Measurements from ENCODE around the gene STARD13. TPM values are rescaled to one million over a fixed set of nuclear protein-coding genes. Genes with fewer than 3 reads are reported as not detected.
A peak's percentile ranks its signal among the peaks of the same experiment; 100 is the strongest.

STARD13 gene
- 37.2 TPM for total RNA-seq
- polyA plus RNA-seq (ENCODE audit: insufficient read depth, low read depth, low replicate concordance), result 5.1 TPM
- long read RNA-seq, donor 1, full-length matches to known transcripts, result 1 of 1 reads
- long read RNA-seq, donor 1, partial matches to known transcripts, result 0 of 1 reads
- long read RNA-seq, donor 1, other reads (novel, unspliced or antisense), result 0 of 1 reads
- long read RNA-seq, donor 2, result 0 reads
- long read RNA-seq, donor 3, result 0 reads
- long read RNA-seq, donor 4, full-length matches to known transcripts, result 2 of 2 reads
- long read RNA-seq, donor 4, partial matches to known transcripts, result 0 of 2 reads
- long read RNA-seq, donor 4, other reads (novel, unspliced or antisense), result 0 of 2 reads
- long read RNA-seq, donor 5, result 0 reads
- long read RNA-seq, donor 6, full-length matches to known transcripts, result 2 of 2 reads
- long read RNA-seq, donor 6, partial matches to known transcripts, result 0 of 2 reads
- long read RNA-seq, donor 6, other reads (novel, unspliced or antisense), result 0 of 2 reads
- long read RNA-seq, donor 7, full-length matches to known transcripts, result 3 of 13 reads
- long read RNA-seq, donor 7, partial matches to known transcripts, result 6 of 13 reads
- long read RNA-seq, donor 7, other reads (novel, unspliced or antisense), result 4 of 13 reads
- long read RNA-seq, donor 8, result 0 reads
- long read RNA-seq, donor 9, result 0 reads
- long read RNA-seq, donor 10, result 0 reads

- peak; percentile 91 to 98 (median 96) for DNase-seq
- Histone ChIP-seq H3K9ac (ENCODE audit: low read length in 3 of 3) (peak within 1 kb of the TSS; percentile 61 to 99 (median 88)), H3K27ac (ENCODE audit: low read depth in 2 of 2, low read length in 2 of 2) (peak within 1 kb of the TSS; percentile 92 to 94), H3K9me3 (ENCODE audit: control insufficient read depth in 2 of 3, insufficient read depth in 1 of 3, low read length in 3 of 3) (no peaks in the 10 kb centered on the region), H3K4me3 (ENCODE audit: low read length in 3 of 3) (peak within 1 kb of the TSS; percentile 85 to 99 (median 93)), H3K27me3 (ENCODE audit: control insufficient read depth, insufficient read depth, low read length) (no peaks in the 10 kb centered on the region), H3K36me3 (ENCODE audit: control insufficient read depth in 2 of 3, insufficient read depth in 3 of 3, low read length in 3 of 3) (no peaks in the 10 kb centered on the region), H3K4me1 (ENCODE audit: control insufficient read depth in 2 of 3, insufficient read depth in 2 of 3, low read depth in 1 of 3, low read length in 3 of 3) (peaks cover 0 to 24% (median 4%) of the 10 kb centered on the region in 3 donors)
- intact Hi-C loops (cut with DNase I), result no loop called here
- FAIRE-seq, result peak; percentile 76
- TF ChIP-seq CTCF (IDR thresholded peaks at IDR 0.05; ENCODE audit: borderline replicate concordance, extremely low read depth, insufficient read depth), result peak; percentile 14
These were observed at the start of gene STARD13 for GRCh38 chr13:33285420-33286124. Gene STARD13, minus strand, starts transcription at chr13:33285755. Its CDS starts 117 bp downstream, at chr13:33285638.

GRCh38 chr13:33334831-33335230 lies 49.3 kb upstream of the STARD13 start:
- intact Hi-C loops (cut with DNase I), result no loop called here
- Histone ChIP-seq H3K36me3 (ENCODE audit: control insufficient read depth in 2 of 3, insufficient read depth in 3 of 3, low read length in 3 of 3) (peaks cover 0 to 2% (median 0%) of the 10 kb centered on the region in 3 donors), H3K4me1 (ENCODE audit: control insufficient read depth in 2 of 3, insufficient read depth in 2 of 3, low read depth in 1 of 3, low read length in 3 of 3) (no peaks in the 10 kb centered on the region), H3K9ac (ENCODE audit: low read length in 3 of 3) (no peak overlapping the region), H3K27me3 (ENCODE audit: control insufficient read depth, insufficient read depth, low read length) (no peaks in the 10 kb centered on the region), H3K4me3 (ENCODE audit: low read length in 3 of 3) (no peak overlapping the region), H3K27ac (ENCODE audit: low read depth in 2 of 2, low read length in 2 of 2) (no peak overlapping the region), H3K9me3 (ENCODE audit: control insufficient read depth in 2 of 3, insufficient read depth in 1 of 3, low read length in 3 of 3) (no peaks in the 10 kb centered on the region)
- FAIRE-seq (no peak), DNase-seq (no peak)
- no peak for TF ChIP-seq CTCF (IDR thresholded peaks at IDR 0.05; ENCODE audit: borderline replicate concordance, extremely low read depth, insufficient read depth)

GRCh38 chr13:33331962-33332361 lies 46.4 kb upstream of the STARD13 start:
- H3K9me3 ChIP-seq (ENCODE audit: control insufficient read depth in 2 of 3, insufficient read depth in 1 of 3, low read length in 3 of 3), result no peaks in the 10 kb centered on the region

More at GRCh38 chr13:33331962-33332361, 46.4 kb upstream of the STARD13 start:
- no peak for TF ChIP-seq CTCF (IDR thresholded peaks at IDR 0.05; ENCODE audit: borderline replicate concordance, extremely low read depth, insufficient read depth)
- FAIRE-seq (no peak), DNase-seq (no peak)
- H3K27me3 ChIP-seq (ENCODE audit: control insufficient read depth, insufficient read depth, low read length), result no peaks in the 10 kb centered on the region
- no peaks in the 10 kb centered on the region for H3K4me1 ChIP-seq (ENCODE audit: control insufficient read depth in 2 of 3, insufficient read depth in 2 of 3, low read depth in 1 of 3, low read length in 3 of 3)
- no peak overlapping the region for H3K4me3 ChIP-seq (ENCODE audit: low read length in 3 of 3)
- H3K27ac ChIP-seq (ENCODE audit: low read depth in 2 of 2, low read length in 2 of 2), result no peak overlapping the region
- H3K36me3 ChIP-seq (ENCODE audit: control insufficient read depth in 2 of 3, insufficient read depth in 3 of 3, low read length in 3 of 3), result peaks cover 0 to 2% (median 0%) of the 10 kb centered on the region in 3 donors
- intact Hi-C loops (cut with DNase I), result no loop called here
- H3K9ac ChIP-seq (ENCODE audit: low read length in 3 of 3), result no peak overlapping the region
